Forelimb muscle (tissue), 1 donor: ENCODE results near the gene ELP5. TPM values are rescaled to one million over a fixed set of nuclear protein-coding genes. Genes with fewer than 3 reads are reported as not detected.

Experiments used
- DNase-seq: peaks from one replicate; pipeline ENCODE4 v3.0.0-alpha.2; 2013; ENCODE audit warnings: low read depth
- polyA plus RNA-seq: library from polyadenylated mRNA; unstranded; fragments of 120-200 nt; gene quantifications from one replicate; pipeline ENCODE4 v1.2.1, GENCODE V29; 2013; ENCODE audit not compliant: insufficient read length

The ELP5 gene
- 48.5 TPM for polyA plus RNA-seq

DNA sequence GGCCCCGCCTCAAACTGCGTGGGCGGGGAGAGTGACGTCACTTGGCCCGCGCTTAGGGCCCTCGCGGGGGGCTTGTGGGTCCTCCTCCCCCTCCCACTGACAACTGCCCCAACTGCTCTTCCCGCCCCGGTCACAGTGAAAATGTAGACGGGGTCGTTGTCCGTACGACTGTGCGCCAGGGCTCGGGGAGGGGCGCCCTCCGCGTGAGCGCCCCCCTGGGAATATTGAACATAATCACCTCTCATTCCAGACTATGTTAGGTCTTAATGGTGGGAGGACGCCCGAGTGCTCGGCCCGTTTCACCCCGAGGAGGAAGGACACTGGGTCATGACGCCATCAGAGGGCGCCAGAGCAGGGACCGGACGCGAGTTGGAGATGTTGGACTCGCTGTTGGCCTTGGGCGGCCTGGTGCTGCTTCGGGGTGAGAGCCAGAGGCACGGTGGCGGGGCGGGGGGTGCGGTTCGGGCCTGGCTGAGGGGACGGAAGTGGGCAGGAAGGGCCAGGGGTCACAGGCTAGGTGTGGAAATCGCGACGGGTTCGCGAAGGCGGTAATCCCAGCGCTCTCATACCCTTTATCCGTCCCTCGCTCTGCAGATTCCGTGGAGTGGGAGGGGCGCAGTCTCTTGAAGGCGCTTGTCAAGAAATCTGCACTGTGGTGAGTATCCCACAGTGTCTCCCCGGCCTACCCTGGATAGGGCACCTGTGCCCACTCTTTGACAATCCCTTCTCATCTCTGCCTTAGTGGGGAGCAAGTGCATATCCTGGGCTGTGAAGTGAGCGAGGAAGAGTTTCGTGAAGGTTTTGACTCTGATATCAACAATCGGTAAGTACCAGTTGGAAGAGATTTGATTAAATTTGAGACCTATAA, at the start of gene ELP5:
Gene ELP5, plus strand, starts transcription at position 40 of the 868 bp plus-strand sequence. Its CDS starts 336 bp downstream, at position 376.
- peak; percentile 78 for DNase-seq

GRCh38 chr17:7203391-7203790, 48.6 kb upstream of the ELP5 start:
- no peak for DNase-seq

DNA sequence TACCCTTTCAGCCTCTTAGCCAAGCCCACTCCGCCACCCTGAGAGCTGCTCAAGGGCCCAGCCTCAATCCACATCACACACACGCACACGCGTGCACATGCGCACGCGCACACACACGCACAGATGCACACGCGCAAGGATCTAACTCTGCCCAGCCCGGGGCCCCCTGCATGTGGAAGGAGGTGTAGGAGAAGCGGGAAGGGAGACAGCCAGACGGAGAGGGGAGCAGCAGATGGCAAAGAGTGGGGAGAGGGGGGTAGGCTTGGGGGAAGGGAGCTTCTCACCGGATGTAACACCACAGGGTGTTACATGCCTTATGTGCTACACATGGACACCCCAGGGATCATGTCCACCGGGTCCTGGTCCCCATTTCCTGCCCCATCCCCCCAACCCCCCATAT, 47.7 kb upstream of the ELP5 start:
- no peak for DNase-seq

DNA sequence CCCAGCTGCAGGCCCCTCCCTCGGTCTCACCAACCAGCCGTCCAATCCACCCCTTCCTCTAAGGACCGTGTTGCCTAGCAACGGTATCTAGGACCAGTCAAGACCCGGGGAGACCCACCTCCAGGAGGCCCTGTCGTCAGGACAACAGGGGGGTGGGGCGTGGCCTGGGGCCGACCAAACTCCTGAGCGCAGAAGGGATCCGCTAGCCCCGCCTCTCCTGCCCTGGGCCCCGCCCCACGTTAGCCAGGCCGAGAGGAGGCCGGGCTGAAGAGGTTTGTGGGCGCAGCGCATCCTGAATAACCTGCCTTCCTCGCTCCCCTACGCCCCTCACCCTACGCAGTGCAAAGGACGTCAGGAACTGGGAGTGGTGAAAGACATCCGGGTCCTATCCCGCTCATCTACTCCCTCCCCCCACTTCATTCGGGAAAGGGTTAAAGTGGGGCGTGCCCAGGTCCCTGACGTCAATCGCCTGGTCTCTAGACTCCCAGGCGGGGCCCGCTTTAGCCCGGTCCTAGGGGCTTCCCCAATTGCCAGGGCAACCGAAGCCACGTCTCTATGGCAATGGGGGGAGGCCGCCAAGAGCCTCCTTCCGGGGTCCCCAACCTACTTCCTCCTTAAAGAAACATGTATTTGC, 47.1 kb upstream of the ELP5 start:
- DNase-seq: no peak

- DNase-seq: no peak
These were observed 46.5 kb upstream of the ELP5 start for GRCh38 chr17:7205561-7205960.

GRCh38 chr17:7207120-7208001, 44.7 kb upstream of the ELP5 start:
- no peak for DNase-seq

- no peak for DNase-seq
These were observed 43.9 kb upstream of the ELP5 start for GRCh38 chr17:7208027-7208571.

DNA sequence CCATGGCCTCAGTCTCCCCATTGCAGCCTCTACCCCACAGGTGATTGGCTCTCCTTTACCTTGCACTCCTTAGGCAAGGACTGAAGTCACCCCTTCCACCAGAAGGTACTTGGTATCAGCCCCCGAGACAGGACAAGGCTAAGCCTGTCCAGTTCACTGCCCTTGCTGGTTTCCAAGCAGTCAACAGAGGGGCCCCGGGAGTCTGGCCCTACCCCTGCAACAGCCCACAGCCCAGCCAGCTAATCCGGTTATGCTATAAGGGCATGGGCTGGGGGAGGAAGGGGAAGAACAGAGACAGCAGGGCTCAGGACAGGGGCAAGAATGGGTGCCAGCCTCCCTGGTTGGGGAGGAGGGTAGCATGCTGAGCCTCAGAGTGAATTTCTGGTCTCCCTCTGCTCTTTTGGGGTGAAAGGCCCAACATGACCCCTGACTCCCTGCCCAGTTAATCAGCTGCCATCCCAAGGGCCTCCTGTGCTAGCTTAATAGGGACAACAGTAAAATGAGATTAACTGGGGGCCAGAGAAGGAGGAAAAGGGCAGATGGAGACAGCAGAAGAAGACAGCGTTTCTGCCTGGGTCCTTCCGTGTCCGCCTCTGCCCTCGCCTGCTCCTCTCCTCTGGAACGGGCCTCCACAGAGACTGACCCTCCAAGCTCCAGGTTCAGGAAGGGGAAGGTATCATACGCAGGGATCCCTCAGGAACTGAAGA, 43.1 kb upstream of the ELP5 start:
- no peak for DNase-seq

GRCh38 chr17:7211491-7212273, 40.3 kb upstream of the ELP5 start:
- no peak for DNase-seq

GRCh38 chr17:7213895-7214299, 38.1 kb upstream of the ELP5 start:
- peak; percentile 84 for DNase-seq

DNA sequence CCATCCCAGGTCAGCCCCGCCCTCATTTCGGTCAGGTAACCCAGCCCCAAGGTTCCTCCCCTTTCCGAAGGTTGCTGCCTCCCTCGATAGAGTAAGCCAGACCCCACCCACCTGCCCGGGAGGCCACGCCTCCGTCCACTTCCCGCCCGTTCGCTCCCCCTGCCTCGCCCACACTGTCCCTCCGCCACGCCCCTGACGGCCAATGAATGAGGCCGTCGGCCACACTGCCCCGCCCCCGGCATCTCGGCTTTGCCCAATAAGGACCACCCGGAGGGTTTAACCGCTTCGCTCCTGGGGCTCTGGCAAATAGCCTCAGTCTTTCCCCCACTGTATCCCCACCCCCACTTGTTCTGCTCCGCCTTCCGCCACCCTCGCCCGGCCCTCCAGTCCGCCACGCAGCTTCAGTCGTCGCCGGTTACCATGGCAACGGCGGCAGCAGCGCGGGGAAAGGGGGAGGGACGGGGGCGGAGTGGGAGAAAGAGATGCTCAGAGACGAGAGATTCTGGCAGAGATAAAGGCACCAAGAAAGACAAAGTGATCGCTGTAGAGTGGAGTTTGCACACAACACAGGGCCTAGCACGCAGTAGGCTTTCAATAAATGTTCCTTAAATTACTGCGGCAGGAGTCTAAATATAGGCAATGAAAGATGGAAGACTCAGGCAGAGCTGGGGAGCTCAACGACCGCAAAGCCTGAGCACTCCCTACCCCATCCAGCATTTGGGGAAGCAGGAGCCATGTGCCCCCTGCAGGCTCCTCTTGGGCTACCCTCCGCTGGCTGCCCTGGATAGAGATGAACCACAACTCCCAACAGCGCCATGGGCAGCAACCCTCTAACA, 37.5 kb upstream of the ELP5 start:
- peak; percentile 90 for DNase-seq

GRCh38 chr17:7215136-7215638, 36.8 kb upstream of the ELP5 start:
- DNase-seq: no peak

GRCh38 chr17:7215652-7216180, 36.3 kb upstream of the ELP5 start:
- DNase-seq: no peak

DNA sequence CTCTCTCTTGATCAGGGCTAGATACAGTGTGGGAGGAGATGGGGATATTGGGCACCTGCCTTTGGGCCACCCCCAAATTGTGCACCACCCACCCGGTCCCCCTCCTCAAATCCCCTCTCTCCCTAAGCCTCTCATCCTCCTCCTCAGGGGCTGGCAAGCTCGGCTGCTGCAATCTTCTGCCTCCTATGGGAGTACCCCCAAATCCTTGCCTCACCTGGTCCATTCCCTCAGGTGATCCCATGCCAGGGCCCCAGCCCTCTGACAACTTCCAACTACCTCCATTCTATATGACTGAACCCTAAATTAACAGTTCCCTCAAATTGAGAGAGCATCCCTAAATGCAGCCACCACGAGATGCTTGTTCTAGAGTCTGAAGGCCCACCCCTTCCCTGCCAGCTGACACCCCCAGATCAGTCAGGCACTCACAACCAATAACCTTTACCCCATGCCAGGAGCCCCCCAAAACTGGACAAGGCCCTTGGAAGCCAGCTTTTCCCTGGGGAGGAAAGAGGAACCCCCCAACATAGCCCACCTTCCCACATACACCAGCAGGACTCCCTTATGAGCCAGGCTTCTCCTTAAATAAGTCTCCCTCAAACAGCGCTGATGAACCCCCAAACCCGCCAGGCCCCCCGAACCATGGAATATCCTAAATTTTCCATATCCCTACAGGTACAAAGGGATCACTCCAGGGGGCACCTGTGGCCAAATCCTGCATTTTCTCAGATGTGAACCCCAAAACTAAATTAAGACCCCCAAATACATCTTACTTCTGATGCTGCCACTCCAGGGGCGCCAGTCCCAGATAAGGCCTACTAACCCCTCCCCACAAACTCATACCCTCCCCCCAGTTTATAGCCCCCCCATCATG, 35.5 kb upstream of the ELP5 start:
- no peak for DNase-seq

DNA sequence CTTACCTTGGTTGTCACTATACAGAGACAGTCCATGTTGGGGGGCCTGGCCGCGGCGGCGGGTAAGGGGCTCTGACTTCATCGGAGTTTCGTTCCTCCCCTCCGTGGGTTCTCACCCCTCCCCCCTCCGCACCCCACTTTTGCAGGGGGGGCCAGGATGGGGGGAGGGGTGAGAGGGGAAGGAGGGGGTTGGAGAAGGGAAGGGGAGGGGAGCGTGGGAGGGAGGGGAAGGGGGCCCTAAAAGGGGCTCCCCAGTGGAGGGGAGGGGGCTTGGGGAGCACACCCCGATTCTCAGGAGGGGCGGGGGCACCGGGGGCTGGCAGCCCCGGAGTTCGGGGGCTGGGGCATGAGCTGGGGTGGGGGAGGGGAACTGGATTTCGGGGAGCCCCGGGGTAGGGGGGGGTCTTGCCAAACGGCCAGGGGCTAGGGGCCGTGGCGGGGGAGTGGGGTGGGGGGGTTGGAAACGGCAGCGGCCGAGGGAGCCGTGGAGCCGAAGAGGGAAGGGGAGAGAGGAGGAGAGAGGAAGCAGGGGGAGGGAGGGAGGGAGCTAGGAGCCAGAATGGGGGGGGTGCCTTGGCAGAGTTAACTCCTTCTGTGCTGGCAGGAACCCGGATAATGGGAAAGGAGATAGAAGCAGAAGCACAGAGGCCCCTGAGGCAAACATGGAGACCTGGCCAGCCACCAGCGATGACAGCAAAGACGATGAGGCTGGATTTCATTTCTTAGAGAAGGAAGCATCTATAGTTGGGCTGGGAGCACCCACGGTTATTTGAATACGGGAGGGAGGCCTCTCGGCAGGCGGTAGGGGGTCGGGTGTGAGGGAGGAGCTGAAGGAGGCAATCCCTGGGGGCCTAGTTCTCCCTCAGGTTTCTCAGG, 34.7 kb upstream of the ELP5 start:
- no peak for DNase-seq

DNA sequence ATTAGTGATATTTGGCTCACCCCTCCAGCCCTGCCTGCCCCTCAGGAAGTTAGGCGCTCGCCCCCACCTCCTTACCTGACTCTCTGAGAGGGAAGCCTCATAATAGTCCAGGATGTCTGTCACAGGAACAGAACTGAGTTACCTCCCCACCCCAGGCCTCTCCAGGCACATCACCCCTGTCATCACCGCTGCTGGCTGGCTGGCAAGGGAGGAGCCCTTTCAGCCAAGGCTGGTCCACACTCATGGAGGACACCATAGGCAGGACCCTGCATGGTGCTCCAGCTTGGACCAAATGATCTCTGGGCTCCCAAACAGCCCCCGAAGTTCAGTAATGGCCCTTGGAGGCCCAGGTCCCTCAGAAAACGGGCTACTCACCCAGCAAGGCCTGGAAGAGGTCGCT, 33.8 kb upstream of the ELP5 start:
- no peak for DNase-seq

- no peak for DNase-seq
These were observed 33.3 kb upstream of the ELP5 start for GRCh38 chr17:7218758-7219157.
